GM21786 (cell line): ENCODE measurements around the gene KRTAP5-10.
"Not testable (repeated sequence)": the region's sequence is repeated elsewhere in the genome, so short reads cannot be mapped to it uniquely, and the experiment has no call there.

ENCODE experiments used
- ATAC-seq: cut with Tn5 transposase; IDR thresholded peaks from one replicate; pipeline ENCODE4 v1.9.1; 2021; ENCODE audit not compliant: unreplicated experiment

The KRTAP5-10 gene

GRCh38 chr11:71542382-71542781, 23.0 kb upstream of the KRTAP5-10 start:
- ATAC-seq: no peak

GRCh38 chr11:71542879-71543777, 22.2 kb upstream of the KRTAP5-10 start:
- no peak for ATAC-seq

GRCh38 chr11:71543866-71544265, 21.5 kb upstream of the KRTAP5-10 start:
- ATAC-seq: no peak

GRCh38 chr11:71544525-71545214, 20.7 kb upstream of the KRTAP5-10 start:
- ATAC-seq: no peak

GRCh38 chr11:71545405-71545966, 19.9 kb upstream of the KRTAP5-10 start:
- ATAC-seq: no peak

GRCh38 chr11:71548120-71548519, 17.2 kb upstream of the KRTAP5-10 start, which contains the start of gene KRTAP5-9:
Gene KRTAP5-9, plus strand, starts transcription at chr11:71548420. Its CDS starts 238 bp downstream, at chr11:71548658.
- ATAC-seq: no peak

- ATAC-seq: no peak
These were observed 16.6 kb upstream of the KRTAP5-10 start for GRCh38 chr11:71548716-71549151.

GRCh38 chr11:71551711-71552110, 13.7 kb upstream of the KRTAP5-10 start:
- ATAC-seq: no peak

GRCh38 chr11:71554996-71555395, 10.4 kb upstream of the KRTAP5-10 start:
- ATAC-seq: no peak

GRCh38 chr11:71555508-71555907, 9.9 kb upstream of the KRTAP5-10 start:
- no peak for ATAC-seq

- ATAC-seq: no peak
These were observed 9.3 kb upstream of the KRTAP5-10 start for GRCh38 chr11:71556018-71556417.

- ATAC-seq: no peak
These were observed 8.1 kb upstream of the KRTAP5-10 start for GRCh38 chr11:71557257-71557656.

- ATAC-seq: no peak
These were observed 6.4 kb upstream of the KRTAP5-10 start for GRCh38 chr11:71558996-71559395.

- ATAC-seq: no peak
These were observed 3.2 kb upstream of the KRTAP5-10 start for GRCh38 chr11:71562120-71562519.

GRCh38 chr11:71563406-71563805, 2.0 kb upstream of the KRTAP5-10 start:
- no peak for ATAC-seq

GRCh38 chr11:71564430-71564829, 933 bp upstream of the KRTAP5-10 start:
- no peak for ATAC-seq

- ATAC-seq: no peak
These were observed 788 bp downstream of the KRTAP5-10 start for GRCh38 chr11:71566081-71566620.

GRCh38 chr11:71566626-71567599, 1.6 kb downstream of the KRTAP5-10 start:
- not testable (repeated sequence) for ATAC-seq

GRCh38 chr11:71567633-71568032, 2.3 kb downstream of the KRTAP5-10 start:
- not testable (repeated sequence) for ATAC-seq

GRCh38 chr11:71568704-71569349, 3.5 kb downstream of the KRTAP5-10 start:
- no peak for ATAC-seq
